Embryonic facial prominence (tissue), 1 donor: ENCODE results near the gene PACSIN1.

ENCODE experiments used
- DNase-seq: peaks from one replicate; pipeline ENCODE4 v3.0.0-alpha.2; 2016; ENCODE audit errors: extremely low spot score

Gene PACSIN1

DNA sequence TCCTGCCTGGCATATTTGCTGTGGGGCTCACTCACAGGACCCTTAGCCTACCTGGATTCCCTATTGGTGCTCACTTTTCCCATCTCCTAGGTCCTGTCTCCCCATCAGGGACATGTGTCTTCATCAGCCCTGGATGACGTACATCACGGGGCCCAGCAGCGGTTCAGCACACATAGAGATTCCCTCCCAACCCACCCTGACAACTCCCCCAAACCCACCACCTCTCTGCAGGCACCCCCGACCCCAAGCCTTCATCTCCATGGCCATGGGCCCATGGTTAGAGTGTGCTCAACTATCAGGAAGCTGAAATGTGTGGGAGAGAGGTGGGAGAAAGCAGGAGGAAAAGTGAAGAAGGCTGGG, 115.7 kb downstream of the PACSIN1 start:
- DNase-seq: no peak

- no peak for DNase-seq
Measured at GRCh38 chr6:34583461-34583860, 117.6 kb downstream of the PACSIN1 start.

- no peak for DNase-seq
Measured at GRCh38 chr6:34583861-34584604, 118.2 kb downstream of the PACSIN1 start.

DNA sequence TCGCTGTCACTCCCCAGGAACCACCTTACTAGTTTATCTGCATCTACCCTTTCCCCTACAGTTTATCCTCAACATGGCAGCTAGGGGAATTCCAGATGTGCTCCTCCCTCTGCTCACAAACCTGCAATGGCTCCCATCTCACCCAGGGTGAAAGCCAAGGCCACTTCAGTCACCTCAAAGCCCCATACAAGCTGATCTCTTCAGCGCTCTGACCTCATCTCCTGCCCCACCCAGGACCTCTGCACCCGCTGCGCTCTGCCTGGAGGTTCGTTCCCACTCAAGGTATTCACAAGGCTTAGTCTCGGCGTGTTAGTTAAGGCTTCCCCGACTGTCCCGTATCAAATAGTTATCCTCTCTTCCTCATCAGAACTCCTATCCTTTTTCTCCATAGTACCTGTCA, 118.8 kb downstream of the PACSIN1 start:
- no peak for DNase-seq
